Measurements from ENCODE around the gene EPB41L4A. TPM values are rescaled to one million over a fixed set of nuclear protein-coding genes. Genes with fewer than 3 reads are reported as not detected.
"Not testable (repeated sequence)": the region's sequence is repeated elsewhere in the genome, so short reads cannot be mapped to it uniquely, and the experiment has no call there.

Gene EPB41L4A
- total RNA-seq, 2 experiments from 2014 or later: 0.95 to 1.5 TPM

DNA sequence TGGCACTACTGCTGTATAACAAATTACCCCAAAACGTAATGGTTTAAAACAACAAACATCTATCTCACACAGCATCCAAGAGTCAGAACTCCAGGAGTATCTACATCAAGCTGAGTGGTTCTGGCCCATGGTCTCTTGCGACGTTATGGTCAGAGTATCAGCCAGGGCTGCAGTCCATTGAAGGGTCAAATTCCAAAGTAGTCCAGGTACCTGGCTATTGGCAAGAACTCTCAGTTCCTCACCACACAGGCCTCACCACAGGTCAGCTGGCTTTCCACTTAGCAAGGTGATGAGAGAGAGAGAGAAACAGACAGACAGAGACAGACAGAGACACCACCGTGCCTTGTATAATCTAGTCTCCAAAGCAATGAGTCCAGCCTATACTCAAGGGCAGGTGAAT, 22.6 kb downstream of the EPB41L4A start:
- CTCF ChIA-PET: no interaction called here
- Mint-ChIP-seq H3K9me3 (no peaks in the 10 kb centered on the region), H3K36me3 (no peaks in the 10 kb centered on the region), H3K27ac (no peak overlapping the region), H3K4me1 (ENCODE audit: low read depth) (no peaks in the 10 kb centered on the region), H3K4me3 (no peak overlapping the region), H3K27me3 (peaks cover 6% of the 10 kb centered on the region)
- intact Hi-C loops (cut with micrococcal nuclease): no loop called here
- DNase-seq: no peak
- POLR2A ChIA-PET: no interaction called here

GRCh38 chr5:112395299-112395698, 23.8 kb downstream of the EPB41L4A start:
- H3K36me3 Mint-ChIP-seq; H3K9me3 Mint-ChIP-seq; CTCF ChIA-PET; intact Hi-C loops (cut with micrococcal nuclease); H3K27ac Mint-ChIP-seq; POLR2A ChIA-PET; H3K4me1 Mint-ChIP-seq (ENCODE audit: low read depth); H3K4me3 Mint-ChIP-seq; H3K27me3 Mint-ChIP-seq; DNase-seq: not testable (repeated sequence)

GRCh38 chr5:112390327-112390726, 28.8 kb downstream of the EPB41L4A start:
- intact Hi-C loops (cut with micrococcal nuclease): no loop called here
- ChIA-PET CTCF (no interaction called here), POLR2A (no interaction called here)
- H3K9me3 Mint-ChIP-seq: no peaks in the 10 kb centered on the region
- H3K4me1 Mint-ChIP-seq (ENCODE audit: low read depth): no peaks in the 10 kb centered on the region
- DNase-seq: no peak
- no peak overlapping the region for H3K27ac Mint-ChIP-seq
- no peak overlapping the region for H3K4me3 Mint-ChIP-seq
- H3K27me3 Mint-ChIP-seq: peaks cover 12% of the 10 kb centered on the region
- H3K36me3 Mint-ChIP-seq: no peaks in the 10 kb centered on the region

- CTCF ChIA-PET: no interaction called here
- no peaks in the 10 kb centered on the region for H3K36me3 Mint-ChIP-seq
- intact Hi-C loops (cut with micrococcal nuclease): no loop called here
- peaks cover 14% of the 10 kb centered on the region for H3K27me3 Mint-ChIP-seq
- no peak overlapping the region for H3K27ac Mint-ChIP-seq
- H3K9me3 Mint-ChIP-seq: no peaks in the 10 kb centered on the region
- H3K4me1 Mint-ChIP-seq (ENCODE audit: low read depth): no peaks in the 10 kb centered on the region
- no peak overlapping the region for H3K4me3 Mint-ChIP-seq
- no peak for DNase-seq
- POLR2A ChIA-PET: no interaction called here
These were observed 30.3 kb downstream of the EPB41L4A start for GRCh38 chr5:112388739-112389138.

GRCh38 chr5:112388074-112388473, 31.0 kb downstream of the EPB41L4A start:
- H3K27ac Mint-ChIP-seq: no peak overlapping the region
- H3K27me3 Mint-ChIP-seq: peaks cover 14% of the 10 kb centered on the region
- no peak for DNase-seq
- no peak overlapping the region for H3K4me3 Mint-ChIP-seq
- intact Hi-C loops (cut with micrococcal nuclease): no loop called here
- H3K4me1 Mint-ChIP-seq (ENCODE audit: low read depth): no peaks in the 10 kb centered on the region
- H3K36me3 Mint-ChIP-seq: no peaks in the 10 kb centered on the region
- CTCF ChIA-PET: no interaction called here
- H3K9me3 Mint-ChIP-seq: no peaks in the 10 kb centered on the region
- POLR2A ChIA-PET: no interaction called here

- no peak overlapping the region for H3K27ac Mint-ChIP-seq
These were observed 32.3 kb downstream of the EPB41L4A start for GRCh38 chr5:112386766-112387165.

DNA sequence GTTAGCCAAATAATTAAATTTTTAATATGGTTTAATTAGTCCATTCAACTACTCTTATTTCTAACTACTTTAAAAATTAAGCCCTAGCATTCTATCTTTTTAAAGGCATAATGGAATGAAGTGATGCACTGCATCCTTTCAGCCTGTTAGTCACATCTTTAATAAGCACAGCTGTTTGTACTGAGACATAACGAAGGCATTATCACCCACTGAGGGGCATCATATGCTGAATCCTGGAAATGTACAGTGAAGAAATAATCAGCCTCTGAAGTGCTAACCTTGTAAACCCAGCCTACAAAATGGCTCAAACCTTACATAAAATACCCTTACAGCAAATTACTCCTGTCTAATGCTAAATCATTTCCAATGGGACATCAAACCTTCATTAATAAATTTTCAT, 33.1 kb downstream of the EPB41L4A start:
- Mint-ChIP-seq H3K36me3 (no peaks in the 10 kb centered on the region), H3K4me3 (no peak overlapping the region), H3K27ac (no peak overlapping the region), H3K27me3 (peaks cover 13% of the 10 kb centered on the region), H3K4me1 (ENCODE audit: low read depth) (no peaks in the 10 kb centered on the region), H3K9me3 (no peaks in the 10 kb centered on the region)
- ChIA-PET CTCF (no interaction called here), POLR2A (no interaction called here)
- DNase-seq: no peak
- intact Hi-C loops (cut with micrococcal nuclease): no loop called here

More at GRCh38 chr5:112386766-112387165, 32.3 kb downstream of the EPB41L4A start:
- intact Hi-C loops (cut with micrococcal nuclease): no loop called here
- DNase-seq: no peak
- no peaks in the 10 kb centered on the region for H3K36me3 Mint-ChIP-seq
- POLR2A ChIA-PET: no interaction called here
- no peaks in the 10 kb centered on the region for H3K4me1 Mint-ChIP-seq (ENCODE audit: low read depth)
- H3K9me3 Mint-ChIP-seq: no peaks in the 10 kb centered on the region
- CTCF ChIA-PET: no interaction called here
- H3K27me3 Mint-ChIP-seq: peaks cover 13% of the 10 kb centered on the region
- H3K4me3 Mint-ChIP-seq: no peak overlapping the region

DNA sequence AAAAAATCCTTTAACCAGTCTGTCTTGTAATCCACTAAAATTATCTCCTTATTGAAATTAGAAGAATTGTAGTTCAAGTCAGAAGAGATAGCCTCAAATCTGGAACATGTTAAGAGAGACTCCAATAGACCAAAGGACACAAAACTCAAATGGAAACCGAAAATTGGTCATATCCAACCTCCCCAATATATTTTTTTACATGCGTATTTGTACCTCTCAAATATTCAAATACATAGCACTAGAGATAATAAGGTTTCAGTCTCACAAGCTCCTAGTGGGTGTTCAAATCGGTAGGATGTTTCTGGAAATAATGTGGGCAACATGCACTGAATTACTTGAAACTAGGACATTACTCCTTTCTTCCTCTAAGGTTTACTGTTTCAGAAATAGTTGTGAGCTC, 33.5 kb downstream of the EPB41L4A start:
- Mint-ChIP-seq H3K27ac (no peak overlapping the region), H3K36me3 (no peaks in the 10 kb centered on the region), H3K4me1 (ENCODE audit: low read depth) (no peaks in the 10 kb centered on the region), H3K9me3 (no peaks in the 10 kb centered on the region), H3K4me3 (no peak overlapping the region), H3K27me3 (peaks cover 11% of the 10 kb centered on the region)
- intact Hi-C loops (cut with micrococcal nuclease): no loop called here
- DNase-seq: no peak
- CTCF ChIA-PET: interaction anchor here (0.6 kb wide), 1 partner anchor 35 kb away, joined by 3 read pairs; no protein-coding TSS in a partner anchor
- POLR2A ChIA-PET: no interaction called here

DNA sequence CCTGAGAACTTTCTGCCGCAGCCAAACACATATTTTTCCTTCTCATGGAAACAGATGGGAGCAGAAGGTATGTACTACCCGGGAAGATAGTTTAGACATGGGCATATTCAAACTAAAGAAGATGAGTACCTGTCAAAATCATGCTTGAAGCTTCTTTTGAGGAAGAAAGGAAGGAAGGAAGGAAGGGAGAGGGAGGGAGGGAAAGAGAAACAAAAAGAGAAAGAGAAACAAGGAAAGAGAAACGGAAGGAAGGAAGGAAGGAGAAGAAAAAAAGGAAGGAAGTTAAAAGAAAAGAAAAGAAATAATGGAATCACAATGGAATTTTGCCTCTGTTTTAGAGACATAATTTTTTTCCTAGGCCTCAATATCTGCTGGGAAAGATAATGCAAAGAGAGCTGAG, 34.6 kb downstream of the EPB41L4A start:
- no peaks in the 10 kb centered on the region for H3K4me1 Mint-ChIP-seq (ENCODE audit: low read depth)
- POLR2A ChIA-PET: no interaction called here
- no peak overlapping the region for H3K4me3 Mint-ChIP-seq
- H3K36me3 Mint-ChIP-seq: no peaks in the 10 kb centered on the region
- H3K27me3 Mint-ChIP-seq: peaks cover 9% of the 10 kb centered on the region
- no peaks in the 10 kb centered on the region for H3K9me3 Mint-ChIP-seq
- no peak overlapping the region for H3K27ac Mint-ChIP-seq
- no peak for DNase-seq
- intact Hi-C loops (cut with micrococcal nuclease): no loop called here
- CTCF ChIA-PET: no interaction called here

- Mint-ChIP-seq H3K36me3 (no peaks in the 10 kb centered on the region), H3K27me3 (peaks cover 4% of the 10 kb centered on the region), H3K27ac (no peak overlapping the region), H3K4me1 (ENCODE audit: low read depth) (no peaks in the 10 kb centered on the region), H3K9me3 (no peaks in the 10 kb centered on the region), H3K4me3 (no peak overlapping the region)
- POLR2A ChIA-PET: no interaction called here
- intact Hi-C loops (cut with micrococcal nuclease): no loop called here
- no peak for DNase-seq
- CTCF ChIA-PET: no interaction called here
These were observed 36.2 kb downstream of the EPB41L4A start for GRCh38 chr5:112382886-112383285.

DNA sequence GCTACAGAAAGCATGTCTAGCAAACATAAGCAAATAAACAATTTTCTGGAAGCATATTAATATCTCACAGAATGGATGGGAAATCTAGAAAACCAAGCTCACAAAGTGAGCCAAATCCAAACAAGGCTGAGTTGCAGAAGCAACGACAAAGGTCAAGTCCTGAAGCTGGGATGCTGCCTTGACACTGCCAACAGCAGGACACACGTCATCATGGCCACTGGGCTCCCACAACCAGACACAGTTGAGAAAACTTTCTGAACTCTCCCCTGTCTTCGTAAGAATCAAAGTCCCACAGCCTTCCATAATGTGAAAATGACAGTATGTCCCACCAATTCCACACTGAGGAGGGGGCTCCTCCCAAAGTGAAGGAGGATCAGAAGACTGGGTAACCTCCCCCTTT, 37.6 kb downstream of the EPB41L4A start:
- Mint-ChIP-seq H3K27ac (no peak overlapping the region), H3K27me3 (peaks cover 4% of the 10 kb centered on the region), H3K9me3 (no peaks in the 10 kb centered on the region), H3K4me1 (ENCODE audit: low read depth) (no peaks in the 10 kb centered on the region), H3K4me3 (no peak overlapping the region), H3K36me3 (no peaks in the 10 kb centered on the region)
- ChIA-PET POLR2A (no interaction called here), CTCF (interaction anchor here (1.0 kb wide), 1 partner anchor 206 kb away, joined by 3 read pairs; no protein-coding TSS in a partner anchor)
- no peak for DNase-seq
- intact Hi-C loops (cut with micrococcal nuclease): no loop called here

- ChIA-PET CTCF (no interaction called here), POLR2A (no interaction called here)
- Mint-ChIP-seq H3K4me1 (ENCODE audit: low read depth) (no peaks in the 10 kb centered on the region), H3K36me3 (no peaks in the 10 kb centered on the region), H3K9me3 (no peaks in the 10 kb centered on the region), H3K27ac (no peak overlapping the region), H3K27me3 (peaks cover 6% of the 10 kb centered on the region), H3K4me3 (no peak overlapping the region)
- intact Hi-C loops (cut with micrococcal nuclease): no loop called here
- no peak for DNase-seq
These were observed 39.3 kb downstream of the EPB41L4A start for GRCh38 chr5:112379542-112380325.

DNA sequence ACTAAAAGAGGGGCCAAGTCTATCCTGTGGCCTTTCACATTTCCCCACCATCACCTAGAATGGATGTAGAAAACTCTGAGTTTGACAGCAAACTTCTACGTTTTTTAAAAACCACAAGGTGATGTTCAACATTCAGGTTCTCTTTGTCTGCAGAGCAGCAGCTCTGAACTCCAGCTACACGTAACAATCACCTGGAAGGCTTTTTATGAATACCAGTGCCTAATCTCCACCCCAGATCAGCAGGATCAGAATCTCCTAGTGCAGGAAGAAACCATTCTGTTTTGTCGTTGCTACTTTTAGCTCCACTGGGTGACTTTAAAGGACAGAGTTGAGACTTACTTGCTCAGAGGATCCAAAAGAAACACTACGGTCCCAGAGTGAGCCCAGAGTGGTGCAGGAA, 44.3 kb downstream of the EPB41L4A start:
- ChIA-PET POLR2A (no interaction called here), CTCF (no interaction called here)
- Mint-ChIP-seq H3K36me3 (no peaks in the 10 kb centered on the region), H3K27ac (no peak overlapping the region), H3K4me3 (no peak overlapping the region), H3K4me1 (ENCODE audit: low read depth) (no peaks in the 10 kb centered on the region), H3K9me3 (no peaks in the 10 kb centered on the region), H3K27me3 (peaks cover 1% of the 10 kb centered on the region)
- intact Hi-C loops (cut with micrococcal nuclease): no loop called here
- DNase-seq: no peak

Measured in activated CD4-positive, alpha-beta memory T cell treated with anti-CD3 and anti-CD28 coated beads for 36 hours (primary cell).